ENCODE results near the gene DHX29. TPM values are rescaled to one million over a fixed set of nuclear protein-coding genes. Genes with fewer than 3 reads are reported as not detected.

Gene DHX29
- total RNA-seq, 1 experiment from 2014 or later: 24.3 TPM

GRCh38 chr5:55236800-55237199 lies 70.7 kb downstream of the DHX29 start:
- TF ChIP-seq EGR1 (IDR thresholded peaks at IDR 0.05; ENCODE audit: low read depth): no peak
- no peak for TF ChIP-seq POLR2A (IDR thresholded peaks at IDR 0.05; ENCODE audit: borderline replicate concordance, extremely low read depth, insufficient read depth, insufficient read length)
- TF ChIP-seq YY1 (IDR thresholded peaks at IDR 0.05; ENCODE audit: extremely low read depth, insufficient replicate concordance, low read depth, low read length): no peak
- no peak for TF ChIP-seq EZH2phosphoT487 (IDR thresholded peaks at IDR 0.05; ENCODE audit: borderline replicate concordance)
- no peak for TF ChIP-seq SRF (IDR thresholded peaks at IDR 0.05; ENCODE audit: low read depth)
- no peak for TF ChIP-seq SIN3A (IDR thresholded peaks at IDR 0.05; ENCODE audit: low read depth)
- Histone ChIP-seq H3K4me1 (ENCODE audit: control insufficient read depth in 1 of 2, insufficient read depth in 2 of 2, low read length in 2 of 2) (peaks cover 10 to 28% of the 10 kb centered on the region in 2 experiments; a peak in 3 of 4 replicates), H2AFZ (ENCODE audit: low read depth, low read length, poor library complexity, severe bottlenecking) (no peak overlapping the region), H4K20me1 (ENCODE audit: insufficient read depth) (no peaks in the 10 kb centered on the region), H3K9ac (ENCODE audit: low read length) (no peak overlapping the region), H3K36me3 (ENCODE audit: control insufficient read depth in 1 of 2, insufficient read depth in 2 of 2, low read length in 2 of 2) (no peaks in the 10 kb centered on the region), H3K4me2 (ENCODE audit: low read length) (no peak overlapping the region), H3K27me3 (ENCODE audit: insufficient read depth, low read length) (no peaks in the 10 kb centered on the region), H3K79me2 (ENCODE audit: insufficient read depth, low read length) (no peaks in the 10 kb centered on the region), H3K9me2 (ENCODE audit: insufficient read depth) (no peaks in the 10 kb centered on the region), H3K4me3 (replicated peaks in 1 of 2; ENCODE audit: low read depth in 1 of 2, low read length in 2 of 2) (no peak overlapping the region), H3K27ac (ENCODE audit: low read depth, low read length) (no peak overlapping the region), H3K9me3 (ENCODE audit: control insufficient read depth in 1 of 2, insufficient read depth in 1 of 2, low read depth in 1 of 2, low read length in 2 of 2) (no peaks in the 10 kb centered on the region)
- ATAC-seq (no peak), DNase-seq (ENCODE audit: low read depth, low spot score) (no peak)
- ChIA-PET RAD21 (ENCODE audit: low non-redundant PET in 1 of 2, low total read pairs in 2 of 2, uncharacterized antibody in 2 of 2, unreplicated experiment in 2 of 2) (no interaction called here), POLR2A (no interaction called here), CTCF (no interaction called here)
- BruUV-seq (replicated peaks): no TSS peak
- intact Hi-C loops (cut with micrococcal nuclease): no loop called here

- intact Hi-C loops (cut with micrococcal nuclease): no loop called here
- Histone ChIP-seq H3K9me3 (ENCODE audit: control insufficient read depth in 1 of 2, insufficient read depth in 1 of 2, low read depth in 1 of 2, low read length in 2 of 2) (no peaks in the 10 kb centered on the region), H3K9ac (ENCODE audit: low read length) (peak overlapping the region; percentile 88), H3K27me3 (ENCODE audit: insufficient read depth, low read length) (no peaks in the 10 kb centered on the region), H3K4me3 (replicated peaks in 1 of 2; ENCODE audit: low read depth in 1 of 2, low read length in 2 of 2) (peak overlapping the region; percentile 64 to 94), H3K9me2 (ENCODE audit: insufficient read depth) (no peaks in the 10 kb centered on the region), H3K27ac (ENCODE audit: low read depth, low read length) (peak overlapping the region; percentile 88), H2AFZ (ENCODE audit: low read depth, low read length, poor library complexity, severe bottlenecking) (peak overlapping the region; percentile 99), H3K4me1 (ENCODE audit: control insufficient read depth in 1 of 2, insufficient read depth in 2 of 2, low read length in 2 of 2) (peaks cover 10 to 28% of the 10 kb centered on the region in 2 experiments; a peak in 3 of 4 replicates), H3K36me3 (ENCODE audit: control insufficient read depth in 1 of 2, insufficient read depth in 2 of 2, low read length in 2 of 2) (no peaks in the 10 kb centered on the region), H3K79me2 (ENCODE audit: insufficient read depth, low read length) (no peaks in the 10 kb centered on the region), H4K20me1 (ENCODE audit: insufficient read depth) (no peaks in the 10 kb centered on the region), H3K4me2 (ENCODE audit: low read length) (peak overlapping the region; percentile 99)
- CTCF ChIA-PET: interaction anchor here (1.0 to 2.5 kb wide), 2 partner anchors 47 to 62 kb away, joined by 3 to 14 read pairs; partner anchors contain the start of gene CDC20B
- RAD21 ChIA-PET (ENCODE audit: low non-redundant PET in 1 of 2, low total read pairs in 2 of 2, uncharacterized antibody in 2 of 2, unreplicated experiment in 2 of 2): no interaction called here
- DNase-seq (ENCODE audit: low read depth, low spot score) (peak; percentile 12), ATAC-seq (peak; percentile 27)
- TSS peak; percentile 37 for BruUV-seq (replicated peaks)
- POLR2A ChIA-PET: interaction anchor here (0.6 to 1.9 kb wide), 5 partner anchors 8 to 74 kb away, joined by 3 to 9 read pairs (median 4); partner anchors contain the start of genes DHX29 and MTREX
- TF ChIP-seq SIN3A (IDR thresholded peaks at IDR 0.05; ENCODE audit: low read depth): no peak
- no peak for TF ChIP-seq ELF1 (IDR thresholded peaks at IDR 0.05; ENCODE audit: borderline replicate concordance, low read depth)
- no peak for TF ChIP-seq TCF7L2 (IDR thresholded peaks at IDR 0.05; ENCODE audit: borderline replicate concordance, extremely low read depth, insufficient read depth, insufficient read length)
- TF ChIP-seq SRF (IDR thresholded peaks at IDR 0.05; ENCODE audit: low read depth): no peak
- TF ChIP-seq POLR2A (IDR thresholded peaks at IDR 0.05; ENCODE audit: borderline replicate concordance, extremely low read depth, insufficient read depth, insufficient read length): no peak
- no peak for TF ChIP-seq YY1 (IDR thresholded peaks at IDR 0.05; ENCODE audit: extremely low read depth, insufficient replicate concordance, low read depth, low read length)
- TF ChIP-seq EZH2phosphoT487 (IDR thresholded peaks at IDR 0.05; ENCODE audit: borderline replicate concordance): no peak
- no peak for TF ChIP-seq ZBTB33 (IDR thresholded peaks at IDR 0.05; ENCODE audit: extremely low read depth, insufficient replicate concordance, low read length)
- no peak for TF ChIP-seq EGR1 (IDR thresholded peaks at IDR 0.05; ENCODE audit: low read depth)
Measured at GRCh38 chr5:55234121-55234700, 73.3 kb downstream of the DHX29 start.

All from HCT116 (cell line).